ENCODE measurements around the gene FCAMR. TPM values are rescaled to one million over a fixed set of nuclear protein-coding genes. Genes with fewer than 3 reads are reported as not detected.

Gene FCAMR
- total RNA-seq, 1 donor = not detected

- no peaks in the 10 kb centered on the region for H3K27me3 ChIP-seq (ENCODE audit: insufficient read depth, low read length)
- no peak overlapping the region for H3K4me3 ChIP-seq (ENCODE audit: low read length)
- H3K9me3 ChIP-seq (ENCODE audit: low read depth, low read length) = no peaks in the 10 kb centered on the region
- H3K4me1 ChIP-seq (ENCODE audit: insufficient read depth, low read length) = no peaks in the 10 kb centered on the region
Observed at GRCh38 chr1:207004931-207005830, 34.9 kb upstream of the FCAMR start.

- Histone ChIP-seq H3K27me3 (ENCODE audit: insufficient read depth, low read length) (no peaks in the 10 kb centered on the region), H3K4me3 (ENCODE audit: low read length) (no peak overlapping the region), H3K9me3 (ENCODE audit: low read depth, low read length) (no peaks in the 10 kb centered on the region), H3K4me1 (ENCODE audit: insufficient read depth, low read length) (no peaks in the 10 kb centered on the region)
Observed at GRCh38 chr1:207003210-207003609, 33.0 kb upstream of the FCAMR start.

GRCh38 chr1:207002724-207003146, 32.5 kb upstream of the FCAMR start:
- Histone ChIP-seq H3K4me1 (ENCODE audit: insufficient read depth, low read length) (no peaks in the 10 kb centered on the region), H3K9me3 (ENCODE audit: low read depth, low read length) (no peaks in the 10 kb centered on the region), H3K4me3 (ENCODE audit: low read length) (no peak overlapping the region), H3K27me3 (ENCODE audit: insufficient read depth, low read length) (no peaks in the 10 kb centered on the region)

GRCh38 chr1:207001492-207002245, 31.4 kb upstream of the FCAMR start:
- no peak overlapping the region for H3K4me3 ChIP-seq (ENCODE audit: low read length)
- no peaks in the 10 kb centered on the region for H3K4me1 ChIP-seq (ENCODE audit: insufficient read depth, low read length)
- H3K27me3 ChIP-seq (ENCODE audit: insufficient read depth, low read length) = no peaks in the 10 kb centered on the region
- H3K9me3 ChIP-seq (ENCODE audit: low read depth, low read length) = no peaks in the 10 kb centered on the region

GRCh38 chr1:207000651-207001291, 30.5 kb upstream of the FCAMR start:
- Histone ChIP-seq H3K4me1 (ENCODE audit: insufficient read depth, low read length) (no peaks in the 10 kb centered on the region), H3K27me3 (ENCODE audit: insufficient read depth, low read length) (no peaks in the 10 kb centered on the region), H3K9me3 (ENCODE audit: low read depth, low read length) (no peaks in the 10 kb centered on the region), H3K4me3 (ENCODE audit: low read length) (no peak overlapping the region)

GRCh38 chr1:206998816-206999215, 28.6 kb upstream of the FCAMR start:
- H3K4me3 ChIP-seq (ENCODE audit: low read length) = no peak overlapping the region
- H3K27me3 ChIP-seq (ENCODE audit: insufficient read depth, low read length) = peaks cover 6% of the 10 kb centered on the region
- H3K4me1 ChIP-seq (ENCODE audit: insufficient read depth, low read length) = no peaks in the 10 kb centered on the region
- H3K9me3 ChIP-seq (ENCODE audit: low read depth, low read length) = no peaks in the 10 kb centered on the region

- no peak overlapping the region for H3K4me3 ChIP-seq (ENCODE audit: low read length)
- H3K9me3 ChIP-seq (ENCODE audit: low read depth, low read length) = no peaks in the 10 kb centered on the region
- H3K4me1 ChIP-seq (ENCODE audit: insufficient read depth, low read length) = no peaks in the 10 kb centered on the region
- peaks cover 6% of the 10 kb centered on the region for H3K27me3 ChIP-seq (ENCODE audit: insufficient read depth, low read length)
Observed at GRCh38 chr1:206992790-206993189, 22.5 kb upstream of the FCAMR start.

GRCh38 chr1:206987873-206988272, 17.6 kb upstream of the FCAMR start:
- Histone ChIP-seq H3K27me3 (ENCODE audit: insufficient read depth, low read length) (peaks cover 4% of the 10 kb centered on the region), H3K4me3 (ENCODE audit: low read length) (no peak overlapping the region), H3K9me3 (ENCODE audit: low read depth, low read length) (no peaks in the 10 kb centered on the region), H3K4me1 (ENCODE audit: insufficient read depth, low read length) (no peaks in the 10 kb centered on the region)

GRCh38 chr1:206986885-206987284, 16.6 kb upstream of the FCAMR start:
- H3K9me3 ChIP-seq (ENCODE audit: low read depth, low read length) = no peaks in the 10 kb centered on the region
- no peak overlapping the region for H3K4me3 ChIP-seq (ENCODE audit: low read length)
- H3K4me1 ChIP-seq (ENCODE audit: insufficient read depth, low read length) = no peaks in the 10 kb centered on the region
- H3K27me3 ChIP-seq (ENCODE audit: insufficient read depth, low read length) = peaks cover 4% of the 10 kb centered on the region

- Histone ChIP-seq H3K4me1 (ENCODE audit: insufficient read depth, low read length) (no peaks in the 10 kb centered on the region), H3K4me3 (ENCODE audit: low read length) (no peak overlapping the region), H3K27me3 (ENCODE audit: insufficient read depth, low read length) (peaks cover 4% of the 10 kb centered on the region), H3K9me3 (ENCODE audit: low read depth, low read length) (no peaks in the 10 kb centered on the region)
Observed at GRCh38 chr1:206986402-206986801, 16.1 kb upstream of the FCAMR start.

GRCh38 chr1:206985162-206985749, 15.0 kb upstream of the FCAMR start:
- H3K4me1 ChIP-seq (ENCODE audit: insufficient read depth, low read length) = no peaks in the 10 kb centered on the region
- H3K4me3 ChIP-seq (ENCODE audit: low read length) = no peak overlapping the region
- H3K9me3 ChIP-seq (ENCODE audit: low read depth, low read length) = no peaks in the 10 kb centered on the region
- peaks cover 4% of the 10 kb centered on the region for H3K27me3 ChIP-seq (ENCODE audit: insufficient read depth, low read length)

- H3K4me1 ChIP-seq (ENCODE audit: insufficient read depth, low read length) = no peaks in the 10 kb centered on the region
- H3K27me3 ChIP-seq (ENCODE audit: insufficient read depth, low read length) = peaks cover 4% of the 10 kb centered on the region
- H3K4me3 ChIP-seq (ENCODE audit: low read length) = no peak overlapping the region
- no peaks in the 10 kb centered on the region for H3K9me3 ChIP-seq (ENCODE audit: low read depth, low read length)
Observed at GRCh38 chr1:206982216-206982615, 12.0 kb upstream of the FCAMR start.

- H3K9me3 ChIP-seq (ENCODE audit: low read depth, low read length) = no peaks in the 10 kb centered on the region
- no peaks in the 10 kb centered on the region for H3K4me1 ChIP-seq (ENCODE audit: insufficient read depth, low read length)
- no peak overlapping the region for H3K4me3 ChIP-seq (ENCODE audit: low read length)
- H3K27me3 ChIP-seq (ENCODE audit: insufficient read depth, low read length) = peaks cover 4% of the 10 kb centered on the region
Observed at GRCh38 chr1:206979379-206980043, 9.3 kb upstream of the FCAMR start.

GRCh38 chr1:206978259-206978658, 8.0 kb upstream of the FCAMR start:
- H3K9me3 ChIP-seq (ENCODE audit: low read depth, low read length) = no peaks in the 10 kb centered on the region
- no peaks in the 10 kb centered on the region for H3K27me3 ChIP-seq (ENCODE audit: insufficient read depth, low read length)

More at GRCh38 chr1:206978259-206978658, 8.0 kb upstream of the FCAMR start:
- Histone ChIP-seq H3K4me1 (ENCODE audit: insufficient read depth, low read length) (no peaks in the 10 kb centered on the region), H3K4me3 (ENCODE audit: low read length) (no peak overlapping the region)
